HG03558 (cell line): ENCODE measurements around the gene SLX4.

Source experiments
- ATAC-seq: cut with Tn5 transposase; IDR thresholded peaks from one replicate; pipeline ENCODE4 v1.9.1; 2021; ENCODE audit warnings: moderate number of reproducible peaks; ENCODE audit not compliant: unreplicated experiment; ENCODE audit errors: extremely low read depth

Gene SLX4

DNA sequence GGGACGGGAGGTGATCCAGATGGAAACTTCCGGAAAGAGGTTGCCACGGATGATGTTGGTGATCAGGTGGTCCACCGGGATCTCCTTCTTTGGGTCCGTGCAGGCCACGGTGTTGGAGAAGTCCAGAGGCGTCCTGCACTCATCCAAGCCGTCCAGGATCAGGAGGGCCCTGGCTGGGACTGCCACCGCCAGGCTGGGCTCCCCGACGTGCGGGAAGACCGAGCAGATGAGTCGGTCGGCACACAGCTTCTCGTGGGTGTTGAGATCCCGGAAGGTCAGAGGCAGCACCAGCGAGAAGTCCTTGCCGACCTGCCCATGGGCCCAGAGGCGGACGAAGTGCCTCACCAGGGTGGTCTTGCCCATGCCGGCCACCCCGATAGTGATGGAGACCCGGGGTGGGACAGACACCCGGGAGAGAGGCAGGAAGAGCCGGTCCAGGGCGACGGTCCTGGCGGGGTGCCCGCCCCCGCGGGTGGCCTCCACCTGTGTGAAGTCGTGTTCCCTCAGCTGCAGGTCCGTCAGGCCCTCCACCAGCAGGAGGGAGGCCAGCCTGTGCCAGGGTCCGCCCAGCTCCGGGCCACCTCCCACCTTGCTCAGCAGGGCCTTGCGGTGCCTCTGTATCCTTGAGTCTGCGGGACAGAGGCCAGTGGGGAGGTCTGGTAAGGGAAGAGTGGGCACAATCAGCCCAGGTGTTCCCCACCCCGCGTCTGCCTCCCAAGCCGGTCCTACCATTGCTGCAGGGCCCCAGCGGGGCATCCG lies 47.1 kb downstream of the SLX4 start:
- no peak for ATAC-seq

GRCh38 chr16:3562914-3563480 lies 48.4 kb downstream of the SLX4 start:
- no peak for ATAC-seq

DNA sequence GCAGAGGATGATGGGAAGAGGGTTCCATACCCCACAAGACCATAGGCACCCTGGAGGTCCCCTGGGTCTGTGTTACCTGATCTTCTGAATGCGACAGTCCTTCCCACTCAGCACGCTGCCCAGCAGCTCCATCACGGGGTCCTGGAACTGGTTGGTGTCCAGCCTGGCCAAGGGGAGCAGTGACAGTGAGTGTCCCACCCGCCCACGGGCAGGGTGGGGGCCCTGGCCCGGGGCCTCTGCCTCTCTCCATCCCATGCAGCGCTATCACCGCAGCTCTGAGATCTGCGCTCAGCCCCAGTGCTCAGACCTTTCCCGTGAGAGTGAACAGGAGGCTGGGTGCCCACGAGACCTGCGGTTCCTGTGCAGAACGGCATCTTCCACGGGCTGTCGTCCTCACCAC lies 49.8 kb downstream of the SLX4 start:
- ATAC-seq, result no peak

DNA sequence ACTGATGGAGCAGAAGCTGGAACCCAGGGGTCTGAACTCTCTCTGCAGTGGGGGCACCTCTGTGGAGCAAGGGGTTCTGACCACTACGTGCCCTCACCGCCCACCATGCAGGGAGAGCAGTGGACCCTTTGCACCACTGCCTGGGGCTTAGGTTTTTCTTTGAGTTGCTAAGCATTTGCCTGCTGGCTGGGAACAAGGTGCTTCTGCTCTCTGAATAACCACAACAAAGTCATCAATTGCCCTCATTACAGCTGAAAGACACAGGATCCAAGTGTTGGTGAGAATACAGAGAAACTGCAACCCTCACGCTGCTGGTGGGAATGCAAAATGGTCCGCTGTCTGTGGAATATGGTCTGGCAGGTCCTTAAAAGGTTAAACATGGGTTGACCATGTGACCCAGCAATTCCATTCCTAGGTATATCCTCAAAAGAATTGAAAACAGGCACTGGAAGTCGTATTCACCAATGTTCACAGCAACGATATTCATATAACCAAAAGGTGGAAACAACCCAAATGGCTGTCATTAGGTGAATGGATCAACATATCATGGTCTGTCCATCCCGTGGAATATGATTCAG lies 57.0 kb downstream of the SLX4 start:
- no peak for ATAC-seq

DNA sequence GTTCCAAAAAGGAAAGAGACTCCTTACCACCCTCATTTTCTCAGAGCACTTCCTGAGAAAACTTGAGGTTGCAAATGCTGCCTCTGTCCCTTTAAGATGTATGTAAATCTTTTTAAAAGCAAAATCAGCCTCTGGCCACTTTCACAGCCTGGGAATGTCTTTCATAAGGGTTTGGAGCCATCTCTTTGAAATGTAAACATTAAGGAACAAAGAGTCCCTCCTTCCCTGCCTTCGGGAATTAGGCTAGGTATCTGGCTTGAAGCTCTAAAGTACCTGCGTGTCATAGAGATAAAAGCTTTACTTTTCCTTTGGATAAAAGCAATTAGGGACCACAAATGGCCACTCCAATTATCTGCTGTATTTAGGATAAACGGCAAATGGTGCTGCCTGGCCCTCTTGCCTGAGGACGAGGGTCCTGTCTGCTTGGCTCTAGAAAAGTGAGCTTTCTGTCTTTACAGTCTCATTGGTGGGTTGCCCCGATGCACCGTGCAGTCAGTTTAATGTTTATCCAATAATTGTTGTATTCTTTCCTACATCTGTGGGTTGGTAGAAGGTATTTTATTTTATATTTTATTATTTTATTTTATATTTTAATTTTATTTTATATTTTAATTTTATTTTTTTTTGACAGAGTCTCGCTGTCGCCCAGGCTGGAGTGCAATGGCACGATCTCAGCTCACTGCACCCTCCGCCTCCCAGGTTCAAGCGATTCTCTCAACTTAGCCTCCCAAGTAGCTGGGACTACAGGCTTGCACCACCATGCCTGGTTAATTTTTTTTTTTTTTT lies 58.1 kb downstream of the SLX4 start:
- no peak for ATAC-seq

- no peak for ATAC-seq
These were observed 60.3 kb downstream of the SLX4 start for GRCh38 chr16:3550851-3551847.

GRCh38 chr16:3549906-3550305 lies 61.5 kb downstream of the SLX4 start:
- no peak for ATAC-seq

- ATAC-seq, result no peak
These were observed 62.5 kb downstream of the SLX4 start for GRCh38 chr16:3548859-3549258.

GRCh38 chr16:3548445-3548844 lies 63.0 kb downstream of the SLX4 start:
- ATAC-seq, result no peak

DNA sequence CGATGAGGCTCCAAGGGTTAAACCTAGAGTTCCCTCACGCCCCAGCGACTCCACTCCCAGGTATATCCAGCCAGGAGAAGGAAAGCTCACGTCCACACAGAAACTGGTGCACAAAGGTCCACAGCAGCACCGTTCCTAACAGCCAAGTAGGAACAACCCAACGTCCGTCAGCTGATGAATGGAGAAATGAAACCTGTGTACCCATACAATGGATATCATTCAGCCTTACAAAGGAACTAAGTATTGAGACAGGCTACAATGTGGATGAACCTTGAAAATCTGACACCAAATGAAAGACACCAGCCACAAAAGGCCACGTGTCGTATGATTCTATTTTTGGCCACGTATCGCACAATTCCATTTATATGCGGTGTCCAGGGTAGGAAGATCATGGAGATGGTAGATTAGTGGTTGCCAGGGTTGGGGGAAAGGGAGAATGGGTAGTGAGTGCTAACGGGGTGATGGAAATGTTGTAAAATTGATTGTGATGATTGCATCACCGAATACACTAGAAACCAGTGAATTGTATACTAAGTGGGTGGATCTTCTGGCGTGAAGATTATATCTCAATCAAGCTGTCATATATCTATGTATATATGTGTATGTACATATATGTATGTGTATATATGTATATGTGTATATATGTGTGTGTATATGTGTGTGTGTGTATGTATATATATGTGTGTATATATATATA lies 64.3 kb downstream of the SLX4 start:
- ATAC-seq, result no peak

DNA sequence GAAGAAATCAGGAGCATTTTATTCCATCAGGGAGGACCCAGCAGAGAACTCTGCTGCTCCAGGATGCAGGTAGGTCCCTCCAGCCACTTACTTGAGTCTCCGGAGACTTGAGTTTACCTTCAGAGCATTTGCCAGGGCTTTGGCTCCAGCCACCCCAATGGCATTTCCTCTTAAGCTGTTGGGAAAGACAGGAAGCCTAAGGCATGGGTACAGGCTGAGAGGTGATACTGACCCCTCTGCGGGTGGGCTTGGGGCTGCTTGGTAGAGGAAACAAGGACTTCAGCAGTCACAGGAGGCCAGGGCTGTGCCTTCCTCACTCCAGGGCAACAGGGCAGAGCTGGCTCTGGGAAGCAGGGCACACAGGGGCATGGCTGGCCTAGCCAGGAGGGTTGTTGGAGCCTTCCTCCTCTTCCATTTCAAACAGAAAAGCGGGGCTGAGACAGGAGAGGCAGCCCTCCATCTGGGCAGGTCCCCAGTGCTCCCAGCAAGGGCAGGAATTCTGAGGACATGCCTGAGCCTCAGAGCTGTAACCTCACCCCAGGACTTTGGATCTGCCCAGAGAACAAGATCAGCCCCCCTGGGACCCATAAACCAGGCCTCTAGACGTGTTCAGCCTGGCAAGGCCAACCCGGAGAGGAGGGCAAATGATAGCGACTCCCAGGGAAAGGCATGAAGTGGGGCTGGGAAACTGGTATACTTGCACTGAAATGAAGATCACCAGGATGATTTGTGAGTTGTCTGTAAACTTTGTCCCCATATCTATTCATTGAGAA lies 68.6 kb downstream of the SLX4 start:
- no peak for ATAC-seq

GRCh38 chr16:3541527-3542155 lies 69.8 kb downstream of the SLX4 start:
- ATAC-seq, result no peak

GRCh38 chr16:3538222-3538621 lies 73.2 kb downstream of the SLX4 start:
- ATAC-seq, result no peak

GRCh38 chr16:3536851-3537250 lies 74.6 kb downstream of the SLX4 start:
- no peak for ATAC-seq

- no peak for ATAC-seq
These were observed 75.1 kb downstream of the SLX4 start for GRCh38 chr16:3536271-3536731.

GRCh38 chr16:3534126-3534525 lies 77.3 kb downstream of the SLX4 start:
- no peak for ATAC-seq

GRCh38 chr16:3532741-3533140 lies 78.7 kb downstream of the SLX4 start:
- no peak for ATAC-seq
